ENCODE measurements around the gene VAMP4. TPM values are rescaled to one million over a fixed set of nuclear protein-coding genes. Genes with fewer than 3 reads are reported as not detected.

VAMP4 gene
- total and polyA plus RNA-seq, 8 donors: 3.5 to 23.7 (median 7.2) TPM

DNA sequence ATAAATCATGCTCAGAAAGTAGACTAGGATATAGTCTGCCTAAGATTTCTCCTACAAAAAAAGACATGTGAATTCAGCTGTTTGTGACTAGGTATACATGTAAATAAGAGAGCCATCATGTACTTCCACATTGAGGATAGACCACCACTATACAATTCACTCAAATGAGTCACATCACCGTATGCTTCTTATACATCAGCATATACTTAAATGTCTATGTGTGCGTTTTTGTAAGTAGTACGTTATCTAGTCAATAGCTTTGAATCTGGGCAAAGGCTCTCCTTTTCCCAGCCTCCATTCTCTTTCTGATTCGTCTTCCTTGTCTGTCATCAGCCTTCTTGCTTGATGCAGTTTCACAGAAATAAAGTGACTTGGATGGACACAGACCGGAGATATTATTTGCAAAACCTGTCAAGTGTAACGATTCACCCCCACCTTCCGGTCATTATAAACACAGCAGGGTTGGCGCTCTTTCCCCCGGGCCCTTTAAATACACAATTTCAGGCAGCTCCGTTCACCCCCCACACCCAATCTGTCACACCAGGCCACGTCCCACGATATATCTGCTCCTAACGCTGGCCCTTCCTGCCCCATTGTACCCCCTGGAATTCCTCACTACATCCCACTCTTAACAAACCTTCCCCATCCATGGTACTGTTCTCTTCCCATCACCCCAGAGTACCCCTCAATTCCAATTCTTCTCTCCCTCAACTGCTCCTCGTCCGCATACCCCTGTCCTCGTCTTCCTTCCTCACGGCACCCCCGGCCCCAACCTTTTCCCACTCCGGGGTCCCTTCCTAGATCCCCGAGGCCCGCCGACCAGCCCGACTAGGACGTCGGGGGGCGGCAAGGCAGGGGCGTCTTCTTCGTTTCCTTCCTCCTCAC, 636 bp downstream of the VAMP4 start:
- WGBS, 5 donors: 1 to 3% (median 2%) methylated on average over 27 to 28 of the region's 28 CpGs
- TF ChIP-seq POLR2A (IDR thresholded peaks at IDR 0.05) (no peak), POLR2AphosphoS5 (IDR thresholded peaks at IDR 0.05) (no peak), EP300 (IDR thresholded peaks at IDR 0.05) (no peak)
- TF ChIP-seq, protein P1, sequence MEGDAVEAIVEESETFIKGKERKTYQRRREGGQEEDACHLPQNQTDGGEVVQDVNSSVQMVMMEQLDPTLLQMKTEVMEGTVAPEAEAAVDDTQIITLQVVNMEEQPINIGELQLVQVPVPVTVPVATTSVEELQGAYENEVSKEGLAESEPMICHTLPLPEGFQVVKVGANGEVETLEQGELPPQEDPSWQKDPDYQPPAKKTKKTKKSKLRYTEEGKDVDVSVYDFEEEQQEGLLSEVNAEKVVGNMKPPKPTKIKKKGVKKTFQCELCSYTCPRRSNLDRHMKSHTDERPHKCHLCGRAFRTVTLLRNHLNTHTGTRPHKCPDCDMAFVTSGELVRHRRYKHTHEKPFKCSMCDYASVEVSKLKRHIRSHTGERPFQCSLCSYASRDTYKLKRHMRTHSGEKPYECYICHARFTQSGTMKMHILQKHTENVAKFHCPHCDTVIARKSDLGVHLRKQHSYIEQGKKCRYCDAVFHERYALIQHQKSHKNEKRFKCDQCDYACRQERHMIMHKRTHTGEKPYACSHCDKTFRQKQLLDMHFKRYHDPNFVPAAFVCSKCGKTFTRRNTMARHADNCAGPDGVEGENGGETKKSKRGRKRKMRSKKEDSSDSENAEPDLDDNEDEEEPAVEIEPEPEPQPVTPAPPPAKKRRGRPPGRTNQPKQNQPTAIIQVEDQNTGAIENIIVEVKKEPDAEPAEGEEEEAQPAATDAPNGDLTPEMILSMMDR (IDR thresholded peaks at IDR 0.05): peak in 1 of 7 experiments; percentile 23
- intact Hi-C loops (cut with DNase I; ENCODE audit: low total_unique reads): no loop called here

DNA sequence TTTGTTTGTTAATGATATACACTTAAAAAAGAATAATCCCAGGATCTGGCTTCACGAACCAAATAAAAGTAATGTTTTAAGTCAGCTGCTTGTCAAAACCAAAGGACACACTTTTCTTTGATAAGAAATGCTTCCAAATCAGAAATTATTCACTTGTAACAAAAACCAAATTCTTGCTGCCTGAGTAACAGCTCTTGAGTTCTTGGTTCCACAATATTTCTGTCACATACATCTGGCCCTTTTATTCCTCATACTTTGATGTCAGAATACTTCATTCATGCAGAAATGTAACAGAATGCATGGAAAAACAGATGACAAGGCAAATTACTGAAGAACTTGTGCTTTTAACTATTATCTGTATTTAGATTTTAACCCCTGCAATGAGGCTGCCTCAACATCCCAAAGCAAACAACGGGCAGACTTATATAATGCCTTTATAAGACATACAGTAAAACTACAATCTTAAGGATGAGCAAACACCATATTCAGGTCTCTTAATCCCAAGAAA, 1.5 kb downstream of the VAMP4 start:
- intact Hi-C loops (cut with DNase I; ENCODE audit: low total_unique reads): no loop called here
- H3K27ac ChIP-seq: peak overlapping the region in 3 of 5 donors; percentile 1 to 94 (median 2)

More for the DNA sequence above, 636 bp downstream of the VAMP4 start:
- Histone ChIP-seq H3K27me3 (no peaks in the 10 kb centered on the region), H3K9me3 (no peaks in the 10 kb centered on the region), H3K27ac (peak overlapping the region; percentile 83 to 97 (median 97)), H3K36me3 (peaks cover 0 to 20% (median 19%) of the 10 kb centered on the region in 4 donors), H3K4me1 (peaks cover 10 to 35% (median 25%) of the 10 kb centered on the region in 4 donors), H3K4me3 (peak overlapping the region; percentile 86 to 96 (median 90))
- peak; percentile 33 to 74 for DNase-seq

DNA sequence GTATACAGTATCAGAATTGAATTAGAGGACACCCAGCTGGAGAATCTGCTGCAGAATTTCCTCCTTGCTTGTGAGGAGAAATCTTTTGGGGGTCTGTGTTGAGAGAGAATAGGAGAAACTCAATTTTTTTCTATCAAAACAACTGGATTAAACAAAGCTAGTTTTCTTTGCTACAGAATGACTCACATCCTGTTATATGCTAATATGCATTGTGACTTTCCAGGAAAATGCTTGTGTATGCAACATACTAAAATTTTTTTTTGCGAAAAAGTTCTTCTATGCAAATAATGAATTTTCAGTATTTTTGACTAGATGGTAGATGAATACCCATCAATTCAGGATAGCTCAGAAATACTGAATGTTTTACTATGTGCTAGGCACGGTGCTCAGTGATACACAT, 2.2 kb downstream of the VAMP4 start:
- Histone ChIP-seq H3K9me3 (no peaks in the 10 kb centered on the region), H3K36me3 (peaks cover 0 to 29% (median 29%) of the 10 kb centered on the region in 4 donors), H3K4me3 (no peak overlapping the region), H3K27ac (peak overlapping the region in 2 of 5 donors; percentile 1 to 30), H3K4me1 (peaks cover 10 to 35% (median 25%) of the 10 kb centered on the region in 4 donors), H3K27me3 (no peaks in the 10 kb centered on the region)
- 78 to 84% (median 82%) methylated on average over 2 of the region's 2 CpGs for WGBS, 5 donors
- no peak for DNase-seq
- TF ChIP-seq, protein P1 (IDR thresholded peaks at IDR 0.05): no peak
- TF ChIP-seq POLR2A (IDR thresholded peaks at IDR 0.05) (no peak), EP300 (IDR thresholded peaks at IDR 0.05) (no peak), POLR2AphosphoS5 (IDR thresholded peaks at IDR 0.05) (no peak)
- intact Hi-C loops (cut with DNase I; ENCODE audit: low total_unique reads): no loop called here

More for the DNA sequence above, 1.5 kb downstream of the VAMP4 start:
- peaks cover 10 to 35% (median 25%) of the 10 kb centered on the region in 4 donors for H3K4me1 ChIP-seq
- TF ChIP-seq POLR2A (IDR thresholded peaks at IDR 0.05) (no peak), EP300 (IDR thresholded peaks at IDR 0.05) (no peak), POLR2AphosphoS5 (IDR thresholded peaks at IDR 0.05) (no peak)
- TF ChIP-seq, protein P1 (IDR thresholded peaks at IDR 0.05): no peak
- H3K27me3 ChIP-seq: no peaks in the 10 kb centered on the region
- WGBS, 5 donors: 73 to 90% (median 78%) methylated on average over 2 of the region's 2 CpGs
- no peak for DNase-seq
- peaks cover 0 to 28% (median 27%) of the 10 kb centered on the region in 4 donors for H3K36me3 ChIP-seq
- peak overlapping the region in 3 of 4 donors; percentile 86 to 91 (median 88) for H3K4me3 ChIP-seq
- H3K9me3 ChIP-seq: no peaks in the 10 kb centered on the region

DNA sequence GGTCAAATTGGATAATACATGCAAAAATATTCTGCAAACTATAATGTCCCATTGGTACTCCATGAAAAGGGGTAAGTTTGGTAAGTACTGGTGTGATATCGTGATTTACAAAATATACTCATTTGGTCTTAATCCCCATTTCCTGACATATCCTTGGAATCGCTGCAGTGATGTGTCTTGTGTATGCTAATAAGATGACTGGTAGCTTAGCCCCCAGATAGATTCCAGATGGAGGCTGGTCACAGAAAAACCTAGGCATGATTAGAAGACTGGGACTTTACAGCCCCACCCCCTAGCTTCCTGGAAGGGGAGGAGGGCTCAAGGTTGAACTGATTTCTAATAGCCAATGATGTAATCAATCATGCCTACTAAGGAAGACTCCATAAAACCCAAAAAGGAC, 3.0 kb downstream of the VAMP4 start:
- H3K9me3 ChIP-seq: no peaks in the 10 kb centered on the region

More for the DNA sequence above, 3.0 kb downstream of the VAMP4 start:
- H3K36me3 ChIP-seq: peaks cover 0 to 34% (median 30%) of the 10 kb centered on the region in 4 donors
- peaks cover 10 to 35% (median 25%) of the 10 kb centered on the region in 4 donors for H3K4me1 ChIP-seq
- no peak overlapping the region for H3K4me3 ChIP-seq
- WGBS, 5 donors: 61 to 89% (median 82%) methylated on average over 2 of the region's 2 CpGs
- intact Hi-C loops (cut with DNase I; ENCODE audit: low total_unique reads): no loop called here
- no peak overlapping the region for H3K27ac ChIP-seq
- TF ChIP-seq, protein P1 (IDR thresholded peaks at IDR 0.05): no peak
- TF ChIP-seq POLR2AphosphoS5 (IDR thresholded peaks at IDR 0.05): no peak
- TF ChIP-seq EP300 (IDR thresholded peaks at IDR 0.05): no peak
- no peak for TF ChIP-seq POLR2A (IDR thresholded peaks at IDR 0.05)
- H3K27me3 ChIP-seq: no peaks in the 10 kb centered on the region
- no peak for DNase-seq

All from stomach (tissue), 9 donors.